Stomach (tissue), 9 donors: ENCODE results near the gene OGA. TPM values are rescaled to one million over a fixed set of nuclear protein-coding genes. Genes with fewer than 3 reads are reported as not detected.
A peak's percentile ranks its signal among the peaks of the same experiment; 100 is the strongest.
"Not testable (repeated sequence)": the region's sequence is repeated elsewhere in the genome, so short reads cannot be mapped to it uniquely, and the experiment has no call there.

ENCODE experiments used
- DNase-seq, 2 donors: peaks; one replicate each; pipeline versions ENCODE4 v3.0.0 to v3.0.0-alpha.2; 2013 to 2019
- H3K27ac ChIP-seq, 5 donors: fragments of 200-600 bp in 4 of 5; sonication (generic) in 4 of 5; one replicate each; pipeline ENCODE4 v1.5.1; 2013 to 2019; ENCODE audit warnings: mild to moderate bottlenecking in 1 of 5, moderate library complexity in 1 of 5
- H3K27me3 ChIP-seq, 3 donors: fragments of 200-600 bp; sonication (generic); one replicate each; pipeline ENCODE4 v1.5.1; 2017 to 2019; ENCODE audit warnings: mixed run types in 1 of 3
- H3K36me3 ChIP-seq, 4 donors: fragments of 200-600 bp; sonication (generic); 1 replicate in 3 of 4; 2 replicates in 1 of 4; pipeline ENCODE4 v1.5.1; 2016 to 2019
- H3K4me1 ChIP-seq, 4 donors: fragments of 200-600 bp; sonication (generic); one replicate each; pipeline ENCODE4 v1.5.1; 2016 to 2019
- H3K4me3 ChIP-seq, 4 donors: fragments of 200-600 bp; sonication (generic) in 3 of 4; one replicate each; pipeline ENCODE4 v1.5.1; 2016 to 2019; ENCODE audit warnings: mild to moderate bottlenecking in 1 of 4
- H3K9me3 ChIP-seq, 4 donors: fragments of 200-600 bp; sonication (generic); one replicate each; pipeline ENCODE4 v1.5.1; 2016 to 2019
- CTCF ChIP-seq, 7 experiments: fragments of 450-650 bp in 4 of 7; fragments of 200-600 bp in 3 of 7; sonication (generic) in 3 of 7; IDR thresholded peaks; one replicate each; pipeline ENCODE4 v1.5.1; 2016 to 2019; ENCODE audit warnings: antibody characterized with exemption in 7 of 7, control low read depth in 2 of 7, mild to moderate bottlenecking in 1 of 7
- EP300 ChIP-seq: sonication (generic); formaldehyde crosslinking; IDR thresholded peaks from one replicate; pipeline ENCODE4 v1.6.1; 2017; ENCODE audit warnings: antibody characterized with exemption
- POLR2A ChIP-seq, 4 donors: fragments of 450-650 bp; IDR thresholded peaks; one replicate each; pipeline ENCODE4 v1.6.1; 2016; ENCODE audit warnings: antibody characterized with exemption in 4 of 4, control low read depth in 2 of 4, mild to moderate bottlenecking in 1 of 4, moderate library complexity in 1 of 4
- POLR2AphosphoS5 ChIP-seq, 3 donors: sonication (generic); formaldehyde crosslinking; IDR thresholded peaks; one replicate each; pipeline ENCODE4 v1.6.1; 2016; ENCODE audit warnings: antibody characterized with exemption in 3 of 3
- WGBS, 5 donors: extraction: QIAGEN DNeasy Blood & Tissue Kit in 3 of 5; methylation state at CpG; one replicate each; pipeline versions ENCODE4 v1.1.5 to v1.1.7; 2013 to 2018; 5-methylcytosine and 5-hydroxymethylcytosine counted together
- intact Hi-C: fragments of 100-400 bp; cut with DNase I; formaldehyde crosslinking; loops from one replicate; pipeline ENCODE4 v1.15.1; 2023; ENCODE audit warnings: low total_unique reads
- polyA plus RNA-seq, 3 donors: library from polyadenylated mRNA; stranded (reverse); fragments of 200-250 nt; gene quantifications; one replicate each; pipeline ENCODE4 v1.2.3, GENCODE V29; 2013
- total RNA-seq, 5 donors: library from RNA; depleted of rRNA; stranded (reverse); fragments of >200 nt; gene quantifications; one replicate each; pipeline versions ENCODE4 v1.1.0 to v1.2.3, GENCODE V29; 2014 to 2016
- donor health status: healthy with polysubstance abuse.
- donor health status: Bipolar disorder and iron deficiency.
- donor health status: healthy.

Gene OGA
- total and polyA plus RNA-seq, 8 donors: 18.9 to 312 (median 131) TPM

GRCh38 chr10:101789686-101790085 is 28.6 kb downstream of the OGA start:
- whole genome bisulfite sequencing, 5 donors: 91 to 96% (median 95%) methylated on average over 7 of the region's 7 CpGs
- no peaks in the 10 kb centered on the region for H3K9me3 ChIP-seq
- H3K36me3 ChIP-seq: peaks cover 83 to 100% (median 100%) of the 10 kb centered on the region in 4 donors
- DNase-seq: no peak
- TF ChIP-seq EP300 (no peak), POLR2AphosphoS5 (IDR thresholded peaks at IDR 0.05) (no peak), POLR2A (IDR thresholded peaks at IDR 0.05) (no peak), CTCF (IDR thresholded peaks at IDR 0.05) (no peak)
- no peak overlapping the region for H3K4me3 ChIP-seq
- no peaks in the 10 kb centered on the region for H3K27me3 ChIP-seq
- intact Hi-C loops: no loop called here
- no peak overlapping the region for H3K27ac ChIP-seq
- H3K4me1 ChIP-seq: peaks cover 0 to 6% (median 3%) of the 10 kb centered on the region in 4 donors

- DNase-seq, intact Hi-C loops, H3K9me3 ChIP-seq, H3K27ac ChIP-seq, H3K27me3 ChIP-seq, H3K4me3 ChIP-seq: not testable (repeated sequence)
- H3K4me1 ChIP-seq: peaks cover under 1 to 11% (median 5%) of the 10 kb centered on the region in 4 donors
- 85 to 94% (median 93%) methylated on average over 9 of the region's 9 CpGs for whole genome bisulfite sequencing, 5 donors
- H3K36me3 ChIP-seq: peaks cover 79 to 100% (median 100%) of the 10 kb centered on the region in 4 donors
These were observed 29.0 kb downstream of the OGA start for GRCh38 chr10:101789231-101789630.

- 82 to 87% (median 85%) methylated on average over 2 of the region's 2 CpGs for WGBS, 5 donors
- peaks cover 47 to 69% (median 67%) of the 10 kb centered on the region in 4 donors for H3K36me3 ChIP-seq
- H3K27ac ChIP-seq: no peak overlapping the region
- intact Hi-C loops: no loop called here
- no peaks in the 10 kb centered on the region for H3K27me3 ChIP-seq
- TF ChIP-seq POLR2AphosphoS5 (IDR thresholded peaks at IDR 0.05) (no peak), EP300 (no peak), CTCF (IDR thresholded peaks at IDR 0.05) (no peak), POLR2A (IDR thresholded peaks at IDR 0.05) (no peak)
- no peak overlapping the region for H3K4me3 ChIP-seq
- H3K4me1 ChIP-seq: peaks cover 20 to 44% (median 36%) of the 10 kb centered on the region in 4 donors
- no peaks in the 10 kb centered on the region for H3K9me3 ChIP-seq
- no peak for DNase-seq
These were observed 32.4 kb downstream of the OGA start for GRCh38 chr10:101785801-101786200.

- H3K36me3 ChIP-seq: peaks cover 36 to 56% (median 54%) of the 10 kb centered on the region in 4 donors
- no peak for TF ChIP-seq POLR2AphosphoS5 (IDR thresholded peaks at IDR 0.05)
- no peak for TF ChIP-seq EP300
- no peak for TF ChIP-seq CTCF (IDR thresholded peaks at IDR 0.05)
- TF ChIP-seq POLR2A (IDR thresholded peaks at IDR 0.05): no peak
- H3K27me3 ChIP-seq: peaks cover 0 to 3% (median 2%) of the 10 kb centered on the region in 3 donors
- peaks cover 29 to 57% (median 48%) of the 10 kb centered on the region in 4 donors for H3K4me1 ChIP-seq
- WGBS, 5 donors: 78 to 90% (median 89%) methylated on average over 2 of the region's 2 CpGs
- H3K4me3 ChIP-seq: no peak overlapping the region
- H3K9me3 ChIP-seq: no peaks in the 10 kb centered on the region
- intact Hi-C loops: loop anchor here (5.0 kb wide), 1 partner anchor 182 kb away; no protein-coding TSS in a partner anchor
- no peak overlapping the region for H3K27ac ChIP-seq
- DNase-seq: no peak
These were observed 33.7 kb downstream of the OGA start for GRCh38 chr10:101784558-101784957.

- no peak for TF ChIP-seq POLR2A (IDR thresholded peaks at IDR 0.05)
- TF ChIP-seq POLR2AphosphoS5 (IDR thresholded peaks at IDR 0.05): no peak
- no peak for TF ChIP-seq EP300
- TF ChIP-seq CTCF (IDR thresholded peaks at IDR 0.05): no peak
- peaks cover 0 to 11% (median 10%) of the 10 kb centered on the region in 3 donors for H3K27me3 ChIP-seq
- H3K9me3 ChIP-seq: no peaks in the 10 kb centered on the region
- 47 to 52% (median 50%) methylated on average over 10 of the region's 10 CpGs for WGBS, 5 donors
- H3K27ac ChIP-seq: peak overlapping the region in 4 of 5 donors; percentile 53 to 72 (median 60)
- H3K4me1 ChIP-seq: peaks cover 37 to 65% (median 57%) of the 10 kb centered on the region in 4 donors
- intact Hi-C loops: loop anchor here (5.0 kb wide), 1 partner anchor 181 kb away; no protein-coding TSS in a partner anchor
- no peak for DNase-seq
- H3K36me3 ChIP-seq: peaks cover 27 to 48% (median 46%) of the 10 kb centered on the region in 4 donors
- H3K4me3 ChIP-seq: peak overlapping the region; percentile 56 to 71 (median 64)
These were observed 34.5 kb downstream of the OGA start for GRCh38 chr10:101783736-101784118.
